Epithelial cell of alveolus of lung (primary cell): ENCODE measurements around the gene FLII. TPM values are rescaled to one million over a fixed set of nuclear protein-coding genes. Genes with fewer than 3 reads are reported as not detected.

ENCODE experiments used
- total RNA-seq: library from RNA; depleted of rRNA; stranded (reverse); fragments of >200 nt; gene quantifications from 2 replicates; pipeline ENCODE4 v1.2.1, GENCODE V29; 2015

Gene FLII
- total RNA-seq = 172 and 224 TPM in 2 replicates

GRCh38 chr17:18258356-18259038 lies at the start of gene FLII:
TSS of gene FLII (minus strand) at chr17:18258738. CDS start at chr17:18258690, 48 bp downstream.

GRCh38 chr17:18260332-18261145 lies 2.0 kb upstream of the FLII start, which contains the start of gene MIEF2:
TSS of gene MIEF2 (plus strand) at chr17:18260662. CDS start at chr17:18262721, 2,059 bp downstream.

GRCh38 chr17:18225121-18225641 lies 33.4 kb downstream of the FLII start, which contains the start of gene LLGL1:
TSS of gene LLGL1 (plus strand) at chr17:18225635. CDS start at chr17:18225683, 48 bp downstream.

Other genes with a start within 250 kb of the FLII start
- gene ATPAF2, start 219.6 kb downstream of the FLII start, total RNA-seq = 9.4 and 17.6 TPM in 2 replicates
- gene GID4, start 219.3 kb downstream of the FLII start, total RNA-seq = 7.8 and 16.8 TPM in 2 replicates
- gene DRG2, start 170.8 kb downstream of the FLII start, total RNA-seq = 37.8 and 44.0 TPM in 2 replicates
- gene MYO15A, start 150.0 kb downstream of the FLII start, total RNA-seq = 0.26 and 1.6 TPM in 2 replicates
- 95.8 and 104 TPM in 2 replicates for gene ALKBH5, start 74.9 kb downstream of the FLII start, total RNA-seq
- 45.4 and 50.0 TPM in 2 replicates for gene LLGL1, start 33.1 kb downstream of the FLII start, total RNA-seq
- 10.5 and 13.7 TPM in 2 replicates for gene MIEF2, start 1.9 kb upstream of the FLII start, total RNA-seq
- gene TOP3A, start 56.3 kb upstream of the FLII start, total RNA-seq = 19.7 and 22.4 TPM in 2 replicates
- gene SMCR8, start 56.6 kb upstream of the FLII start, total RNA-seq = 9.3 and 12.5 TPM in 2 replicates
- 15.0 and 15.2 TPM in 2 replicates for gene SHMT1, start 104.8 kb upstream of the FLII start, total RNA-seq
- gene EVPLL, start 119.0 kb upstream of the FLII start, total RNA-seq = 0.08 TPM in 1 of 2 replicates, not detected in the other
- gene LGALS9C, start 218.1 kb upstream of the FLII start, total RNA-seq = not detected in 2 replicates